Measurements from ENCODE around the gene PTTG1.

Gene PTTG1

GRCh38 chr5:160472482-160472881 is 50.8 kb downstream of the PTTG1 start:
- TF ChIP-seq, protein P1, sequence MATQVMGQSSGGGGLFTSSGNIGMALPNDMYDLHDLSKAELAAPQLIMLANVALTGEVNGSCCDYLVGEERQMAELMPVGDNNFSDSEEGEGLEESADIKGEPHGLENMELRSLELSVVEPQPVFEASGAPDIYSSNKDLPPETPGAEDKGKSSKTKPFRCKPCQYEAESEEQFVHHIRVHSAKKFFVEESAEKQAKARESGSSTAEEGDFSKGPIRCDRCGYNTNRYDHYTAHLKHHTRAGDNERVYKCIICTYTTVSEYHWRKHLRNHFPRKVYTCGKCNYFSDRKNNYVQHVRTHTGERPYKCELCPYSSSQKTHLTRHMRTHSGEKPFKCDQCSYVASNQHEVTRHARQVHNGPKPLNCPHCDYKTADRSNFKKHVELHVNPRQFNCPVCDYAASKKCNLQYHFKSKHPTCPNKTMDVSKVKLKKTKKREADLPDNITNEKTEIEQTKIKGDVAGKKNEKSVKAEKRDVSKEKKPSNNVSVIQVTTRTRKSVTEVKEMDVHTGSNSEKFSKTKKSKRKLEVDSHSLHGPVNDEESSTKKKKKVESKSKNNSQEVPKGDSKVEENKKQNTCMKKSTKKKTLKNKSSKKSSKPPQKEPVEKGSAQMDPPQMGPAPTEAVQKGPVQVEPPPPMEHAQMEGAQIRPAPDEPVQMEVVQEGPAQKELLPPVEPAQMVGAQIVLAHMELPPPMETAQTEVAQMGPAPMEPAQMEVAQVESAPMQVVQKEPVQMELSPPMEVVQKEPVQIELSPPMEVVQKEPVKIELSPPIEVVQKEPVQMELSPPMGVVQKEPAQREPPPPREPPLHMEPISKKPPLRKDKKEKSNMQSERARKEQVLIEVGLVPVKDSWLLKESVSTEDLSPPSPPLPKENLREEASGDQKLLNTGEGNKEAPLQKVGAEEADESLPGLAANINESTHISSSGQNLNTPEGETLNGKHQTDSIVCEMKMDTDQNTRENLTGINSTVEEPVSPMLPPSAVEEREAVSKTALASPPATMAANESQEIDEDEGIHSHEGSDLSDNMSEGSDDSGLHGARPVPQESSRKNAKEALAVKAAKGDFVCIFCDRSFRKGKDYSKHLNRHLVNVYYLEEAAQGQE (IDR thresholded peaks at IDR 0.05; ENCODE audit: insufficient read depth in 1 of 2, low read depth in 2 of 2, low read length in 2 of 2) = no peak
- TF ChIP-seq POLR2AphosphoS5 (IDR thresholded peaks at IDR 0.05; ENCODE audit: low read depth, low read length) (no peak), TAF1 (IDR thresholded peaks at IDR 0.05; ENCODE audit: borderline replicate concordance, insufficient read depth, low read length) (no peak), SIN3A (IDR thresholded peaks at IDR 0.05; ENCODE audit: borderline replicate concordance, insufficient read depth, low read length) (no peak), FOXP2 (optimal IDR thresholded peaks at IDR 0.05; ENCODE audit: borderline replicate concordance, extremely low read depth, extremely low read length, insufficient read depth) (no peak)

DNA sequence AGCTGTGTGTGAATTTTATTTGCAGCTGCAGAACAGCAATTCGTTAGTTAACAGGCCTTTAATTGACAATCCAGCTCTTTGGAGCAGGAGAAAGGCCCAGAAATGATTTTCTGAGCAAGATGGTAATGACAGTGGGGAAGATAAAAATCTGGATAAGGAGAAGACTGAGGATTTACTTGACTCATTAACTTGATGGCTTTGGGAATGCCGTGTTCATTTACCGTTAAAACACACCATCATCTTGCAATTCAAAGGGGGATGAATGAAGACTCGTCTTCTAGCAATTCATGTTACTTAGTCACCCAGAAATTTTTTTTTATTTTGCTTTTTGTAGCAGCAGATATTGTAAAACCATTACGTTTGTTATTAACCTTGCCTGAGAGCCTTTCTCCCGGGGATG is 52.0 kb downstream of the PTTG1 start:
- TF ChIP-seq, protein P1 (IDR thresholded peaks at IDR 0.05; ENCODE audit: insufficient read depth in 1 of 2, low read depth in 2 of 2, low read length in 2 of 2) = no peak

DNA sequence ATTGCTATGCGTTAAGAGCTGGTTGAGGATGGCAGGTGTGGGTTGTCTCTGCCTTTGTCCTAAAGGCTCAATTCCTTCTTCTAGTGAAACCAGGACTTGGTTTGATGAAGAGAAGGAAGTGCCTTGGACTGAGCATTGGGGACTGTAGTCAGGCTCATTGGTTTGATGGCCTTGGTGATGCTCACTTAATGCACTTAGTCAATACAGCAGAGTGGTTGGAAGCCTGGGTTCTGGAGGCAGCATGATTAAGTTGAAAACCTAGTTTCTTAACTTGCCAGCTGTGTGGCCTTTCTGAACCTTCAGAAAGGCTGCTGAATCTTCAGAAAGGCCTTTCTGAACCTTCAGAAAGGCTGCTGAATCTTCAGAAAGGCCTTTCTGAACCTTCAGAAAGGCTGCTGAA is 52.4 kb downstream of the PTTG1 start:
- TF ChIP-seq TAF1 (IDR thresholded peaks at IDR 0.05; ENCODE audit: borderline replicate concordance, insufficient read depth, low read length) (no peak), POLR2AphosphoS5 (IDR thresholded peaks at IDR 0.05; ENCODE audit: low read depth, low read length) (no peak), SIN3A (IDR thresholded peaks at IDR 0.05; ENCODE audit: borderline replicate concordance, insufficient read depth, low read length) (no peak), FOXP2 (optimal IDR thresholded peaks at IDR 0.05; ENCODE audit: borderline replicate concordance, extremely low read depth, extremely low read length, insufficient read depth) (no peak)
- TF ChIP-seq, protein P1 (IDR thresholded peaks at IDR 0.05; ENCODE audit: insufficient read depth in 1 of 2, low read depth in 2 of 2, low read length in 2 of 2) = no peak

GRCh38 chr5:160475864-160476438 is 54.3 kb downstream of the PTTG1 start:
- TF ChIP-seq, protein P1 (IDR thresholded peaks at IDR 0.05; ENCODE audit: insufficient read depth in 1 of 2, low read depth in 2 of 2, low read length in 2 of 2) = no peak
- TF ChIP-seq TAF1 (IDR thresholded peaks at IDR 0.05; ENCODE audit: borderline replicate concordance, insufficient read depth, low read length) = no peak
- no peak for TF ChIP-seq SIN3A (IDR thresholded peaks at IDR 0.05; ENCODE audit: borderline replicate concordance, insufficient read depth, low read length)
- no peak for TF ChIP-seq POLR2AphosphoS5 (IDR thresholded peaks at IDR 0.05; ENCODE audit: low read depth, low read length)
- TF ChIP-seq FOXP2 (optimal IDR thresholded peaks at IDR 0.05; ENCODE audit: borderline replicate concordance, extremely low read depth, extremely low read length, insufficient read depth) = no peak

Data from PFSK-1 (cell line).